DOHH2 (cell line): ENCODE measurements around the gene GPR3.

Source experiments
- H3F3A ChIP-seq: fragments of 200-600 bp; sonication (generic), shearing (Covaris generic); 2 replicates; pipeline ENCODE4 v1.6.0; 2016; ENCODE audit warnings: antibody characterized with exemption, mild to moderate bottlenecking; ENCODE audit not compliant: control insufficient read depth, insufficient read depth
- H3K27ac ChIP-seq: fragments of 200-600 bp; sonication (generic); 2 replicates; pipeline ENCODE4 v1.5.1; 2014; ENCODE audit warnings: low read depth, mild to moderate bottlenecking, low read length, moderate library complexity
- H3K27me3 ChIP-seq: fragments of 200-600 bp; sonication (generic); 2 replicates; pipeline ENCODE4 v1.6.1; 2014; ENCODE audit warnings: mild to moderate bottlenecking, low read length, mixed read lengths; ENCODE audit not compliant: control insufficient read depth
- H3K36me3 ChIP-seq: fragments of 200-600 bp; sonication (generic); 2 replicates; pipeline ENCODE4 v1.6.1; 2014; ENCODE audit warnings: mild to moderate bottlenecking, low read length, moderate library complexity, mixed read lengths; ENCODE audit not compliant: control insufficient read depth
- H3K4me1 ChIP-seq: fragments of 200-600 bp; sonication (generic); 2 replicates; pipeline ENCODE4 v1.6.1; 2014; ENCODE audit warnings: mild to moderate bottlenecking, low read length, mixed read lengths; ENCODE audit not compliant: control insufficient read depth
- H3K4me2 ChIP-seq: fragments of 200-600 bp; sonication (generic); 2 replicates; pipeline ENCODE4 v1.6.0; 2014; ENCODE audit warnings: mild to moderate bottlenecking, low read length, moderate library complexity
- H3K4me3 ChIP-seq: fragments of 200-600 bp; sonication (generic); 2 replicates; pipeline ENCODE4 v1.5.1; 2014; ENCODE audit warnings: mild to moderate bottlenecking, low read length, mixed read lengths
- H3K79me2 ChIP-seq: fragments of 200-600 bp; sonication (generic); 2 replicates; pipeline ENCODE4 v1.6.1; 2014; ENCODE audit warnings: mild to moderate bottlenecking, low read length, mixed read lengths; ENCODE audit not compliant: control insufficient read depth
- H3K9me2 ChIP-seq: fragments of 200-600 bp; sonication (generic); replicated peaks from 2 replicates; pipeline ENCODE4 v1.6.1; 2014; ENCODE audit warnings: mild to moderate bottlenecking, low read length, mixed read lengths; ENCODE audit not compliant: control insufficient read depth
- H3K9me3 ChIP-seq: fragments of 200-600 bp; sonication (generic); 2 replicates; pipeline ENCODE4 v1.6.1; 2014; ENCODE audit warnings: antibody characterized with exemption, low read length, mixed read lengths; ENCODE audit not compliant: control insufficient read depth, insufficient read depth
- H4K20me1 ChIP-seq: fragments of 200-600 bp; sonication (generic); 2 replicates; pipeline ENCODE4 v1.6.0; 2014; ENCODE audit warnings: low read depth, mild to moderate bottlenecking, antibody characterized with exemption, low read length, moderate library complexity; ENCODE audit not compliant: control insufficient read depth, insufficient read depth
- EZH2phosphoT487 ChIP-seq: fragments of 200-600 bp; sonication (generic); IDR thresholded peaks from 2 replicates; pipeline ENCODE4 v1.6.1; 2017; ENCODE audit warnings: borderline replicate concordance, mild to moderate bottlenecking, antibody characterized with exemption, low read length, moderate library complexity, mixed read lengths
- TF ChIP-seq, protein P1 (sequence below): fragments of 200-600 bp; sonication (generic); IDR thresholded peaks from one replicate; pipeline ENCODE4 v1.5.1; 2014; ENCODE audit warnings: antibody characterized with exemption, mild to moderate bottlenecking, low read depth, low read length; ENCODE audit not compliant: poor library complexity, severe bottlenecking

The GPR3 gene

DNA sequence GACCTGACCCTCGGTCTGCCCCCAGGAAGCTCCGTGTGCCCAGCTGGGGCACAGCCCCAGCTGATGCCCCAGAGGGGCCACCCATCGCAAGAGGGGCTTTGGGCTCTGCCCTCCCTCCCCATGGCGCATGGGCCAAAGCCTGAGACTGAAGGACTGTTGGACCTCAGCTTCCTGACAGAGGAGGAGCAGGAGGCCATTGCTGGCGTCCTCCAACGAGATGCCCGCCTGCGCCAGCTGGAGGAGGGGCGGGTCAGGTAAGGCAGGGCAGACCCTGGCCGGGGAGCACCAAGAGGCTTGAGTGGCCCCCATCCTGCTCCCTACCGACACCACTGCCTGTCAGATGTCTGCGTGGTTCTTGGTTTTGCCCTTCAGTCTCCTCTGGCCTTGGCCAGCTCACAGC, 47.1 kb upstream of the GPR3 start:
- Histone ChIP-seq H3F3A (no peaks in the 10 kb centered on the region), H3K4me3 (no peak overlapping the region), H3K9me2 (no peaks in the 10 kb centered on the region), H3K27ac (no peak overlapping the region), H3K79me2 (peaks cover 17% of the 10 kb centered on the region), H3K4me1 (peaks cover 38% of the 10 kb centered on the region), H3K4me2 (no peak overlapping the region), H3K9me3 (no peaks in the 10 kb centered on the region), H3K27me3 (no peaks in the 10 kb centered on the region), H3K36me3 (no peaks in the 10 kb centered on the region), H4K20me1 (no peaks in the 10 kb centered on the region)
- TF ChIP-seq EZH2phosphoT487: no peak
- TF ChIP-seq, protein P1, sequence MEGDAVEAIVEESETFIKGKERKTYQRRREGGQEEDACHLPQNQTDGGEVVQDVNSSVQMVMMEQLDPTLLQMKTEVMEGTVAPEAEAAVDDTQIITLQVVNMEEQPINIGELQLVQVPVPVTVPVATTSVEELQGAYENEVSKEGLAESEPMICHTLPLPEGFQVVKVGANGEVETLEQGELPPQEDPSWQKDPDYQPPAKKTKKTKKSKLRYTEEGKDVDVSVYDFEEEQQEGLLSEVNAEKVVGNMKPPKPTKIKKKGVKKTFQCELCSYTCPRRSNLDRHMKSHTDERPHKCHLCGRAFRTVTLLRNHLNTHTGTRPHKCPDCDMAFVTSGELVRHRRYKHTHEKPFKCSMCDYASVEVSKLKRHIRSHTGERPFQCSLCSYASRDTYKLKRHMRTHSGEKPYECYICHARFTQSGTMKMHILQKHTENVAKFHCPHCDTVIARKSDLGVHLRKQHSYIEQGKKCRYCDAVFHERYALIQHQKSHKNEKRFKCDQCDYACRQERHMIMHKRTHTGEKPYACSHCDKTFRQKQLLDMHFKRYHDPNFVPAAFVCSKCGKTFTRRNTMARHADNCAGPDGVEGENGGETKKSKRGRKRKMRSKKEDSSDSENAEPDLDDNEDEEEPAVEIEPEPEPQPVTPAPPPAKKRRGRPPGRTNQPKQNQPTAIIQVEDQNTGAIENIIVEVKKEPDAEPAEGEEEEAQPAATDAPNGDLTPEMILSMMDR: no peak

DNA sequence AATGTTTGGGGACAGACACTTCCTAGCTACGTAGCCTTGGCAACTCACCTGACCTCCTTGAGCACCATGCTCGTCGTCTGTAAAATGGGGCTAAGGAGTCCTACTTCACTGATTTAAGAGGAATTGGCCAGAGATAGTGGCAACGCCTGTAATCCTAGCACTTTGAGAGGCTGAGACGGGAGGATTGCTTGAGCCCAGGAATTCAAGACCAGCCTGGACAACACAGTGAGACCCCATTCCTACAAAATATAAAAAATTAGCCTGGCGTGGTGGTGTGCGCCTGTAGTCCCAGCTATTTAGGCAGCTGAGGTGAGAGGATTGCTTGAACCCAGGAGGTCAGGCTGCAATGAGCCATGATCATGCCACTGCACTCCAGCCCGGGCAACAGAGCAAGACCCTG, 46.1 kb upstream of the GPR3 start:
- Histone ChIP-seq H3K4me3 (no peak overlapping the region), H3K9me3 (no peaks in the 10 kb centered on the region), H3F3A (no peaks in the 10 kb centered on the region), H3K4me2 (no peak overlapping the region), H3K27me3 (no peaks in the 10 kb centered on the region), H3K4me1 (peaks cover 27% of the 10 kb centered on the region), H3K9me2 (no peaks in the 10 kb centered on the region), H4K20me1 (no peaks in the 10 kb centered on the region), H3K79me2 (peaks cover 17% of the 10 kb centered on the region), H3K36me3 (no peaks in the 10 kb centered on the region), H3K27ac (no peak overlapping the region)
- no peak for TF ChIP-seq EZH2phosphoT487
- TF ChIP-seq, protein P1: no peak

DNA sequence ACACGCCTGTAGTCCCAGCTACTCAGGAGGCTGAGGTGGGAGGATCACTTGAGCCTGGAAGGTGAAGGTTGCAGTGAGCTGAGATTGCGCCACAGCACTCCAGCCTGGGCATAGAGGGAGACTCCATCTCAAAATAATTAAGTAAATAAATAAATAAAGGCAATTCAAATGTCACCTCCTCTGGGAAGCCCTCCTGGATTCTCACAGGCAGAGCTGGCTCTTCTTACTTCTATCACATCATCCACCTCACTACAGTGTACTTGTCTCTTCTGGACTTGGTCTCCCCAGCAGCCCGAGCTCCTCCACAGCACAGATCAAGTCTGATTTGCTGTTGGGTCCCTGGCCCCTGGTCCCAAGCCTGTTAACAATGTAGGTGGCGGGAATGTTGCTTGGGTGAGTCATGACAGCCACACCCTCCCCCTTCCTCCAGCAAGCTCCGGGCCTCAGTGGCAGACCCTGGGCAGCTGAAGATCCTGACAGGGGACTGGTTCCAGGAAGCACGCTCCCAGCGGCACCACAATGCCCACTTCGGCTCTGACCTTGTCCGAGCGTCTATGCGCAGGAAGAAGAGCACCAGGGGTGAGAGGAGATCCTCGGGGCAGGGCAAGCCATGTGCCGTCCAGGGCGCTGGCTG, 45.3 kb upstream of the GPR3 start:
- Histone ChIP-seq H3K36me3 (no peaks in the 10 kb centered on the region), H3K27me3 (no peaks in the 10 kb centered on the region), H3K27ac (no peak overlapping the region), H3K9me3 (no peaks in the 10 kb centered on the region), H3K9me2 (no peaks in the 10 kb centered on the region), H4K20me1 (no peaks in the 10 kb centered on the region), H3K79me2 (peaks cover 15% of the 10 kb centered on the region), H3K4me2 (no peak overlapping the region), H3K4me3 (no peak overlapping the region), H3K4me1 (peaks cover 20% of the 10 kb centered on the region), H3F3A (no peaks in the 10 kb centered on the region)
- TF ChIP-seq, protein P1: no peak
- TF ChIP-seq EZH2phosphoT487: no peak
